ENCODE data around the gene TTC34.
"Not testable (repeated sequence)": the region's sequence is repeated elsewhere in the genome, so short reads cannot be mapped to it uniquely, and the experiment has no call there.

DNA sequence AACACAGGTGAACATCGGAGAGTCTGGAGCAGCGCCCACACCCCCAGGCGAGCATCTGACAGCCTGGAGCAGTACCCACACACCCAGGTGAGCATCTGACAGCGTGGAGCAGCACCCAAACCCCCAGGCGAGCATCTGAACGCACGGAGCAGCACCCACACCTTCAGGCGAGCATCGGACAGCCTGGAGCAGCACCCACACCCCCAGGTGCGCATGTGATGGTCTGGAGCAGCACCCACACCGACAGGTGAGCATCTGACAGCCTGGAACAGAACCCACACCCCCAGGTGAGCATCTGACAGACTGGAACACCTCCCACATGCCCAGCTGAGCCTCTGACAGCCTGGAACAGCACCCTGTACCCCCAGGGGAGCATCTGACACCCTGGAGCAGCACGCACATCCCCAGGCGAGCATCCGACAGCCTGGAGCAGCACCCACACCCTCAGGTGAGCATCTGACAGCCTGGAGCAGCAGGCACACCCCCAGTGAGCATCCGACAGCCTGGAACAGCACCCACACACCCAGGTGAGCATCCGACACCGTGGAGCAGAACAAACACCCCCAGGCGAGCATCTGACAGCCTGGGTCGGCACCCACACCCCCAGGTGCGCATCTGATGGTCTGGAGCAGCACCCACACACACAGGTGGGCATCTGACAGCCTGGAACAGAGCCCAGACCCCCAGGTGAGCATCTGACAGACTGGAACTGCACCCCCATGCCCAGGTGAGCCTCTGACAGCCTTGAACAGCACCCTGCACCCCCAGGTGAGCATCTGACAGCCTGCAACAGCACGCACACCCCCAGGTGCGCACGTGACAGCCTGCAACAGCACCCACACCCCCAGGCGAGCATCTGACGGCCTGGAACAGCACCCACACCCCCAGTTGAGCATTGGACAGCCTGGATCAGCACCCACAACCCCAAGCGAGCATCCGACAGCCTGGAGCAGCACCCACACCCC, 50.4 kb downstream of the TTC34 start:
- not testable (repeated sequence) for TF ChIP-seq REST (IDR thresholded peaks at IDR 0.05; ENCODE audit: low read depth, low read length); TBL1XR1 (IDR thresholded peaks at IDR 0.05; ENCODE audit: low read depth, low read length); YBX1 (IDR thresholded peaks at IDR 0.05); EGR1 (IDR thresholded peaks at IDR 0.05; ENCODE audit: borderline replicate concordance in 1 of 2, low read depth in 2 of 2, low read length in 2 of 2); ZZZ3 (IDR thresholded peaks at IDR 0.05; ENCODE audit: control insufficient read depth, insufficient read length, low read depth); MYC (IDR thresholded peaks at IDR 0.05; ENCODE audit: insufficient read depth, insufficient read length, insufficient replicate concordance, low read length, severe bottlenecking)
- TF ChIP-seq, protein P1, sequence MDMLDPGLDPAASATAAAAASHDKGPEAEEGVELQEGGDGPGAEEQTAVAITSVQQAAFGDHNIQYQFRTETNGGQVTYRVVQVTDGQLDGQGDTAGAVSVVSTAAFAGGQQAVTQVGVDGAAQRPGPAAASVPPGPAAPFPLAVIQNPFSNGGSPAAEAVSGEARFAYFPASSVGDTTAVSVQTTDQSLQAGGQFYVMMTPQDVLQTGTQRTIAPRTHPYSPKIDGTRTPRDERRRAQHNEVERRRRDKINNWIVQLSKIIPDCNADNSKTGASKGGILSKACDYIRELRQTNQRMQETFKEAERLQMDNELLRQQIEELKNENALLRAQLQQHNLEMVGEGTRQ (IDR thresholded peaks at IDR 0.05; ENCODE audit: borderline replicate concordance, low read depth, low read length) = not testable (repeated sequence)
- TF ChIP-seq, protein P2, sequence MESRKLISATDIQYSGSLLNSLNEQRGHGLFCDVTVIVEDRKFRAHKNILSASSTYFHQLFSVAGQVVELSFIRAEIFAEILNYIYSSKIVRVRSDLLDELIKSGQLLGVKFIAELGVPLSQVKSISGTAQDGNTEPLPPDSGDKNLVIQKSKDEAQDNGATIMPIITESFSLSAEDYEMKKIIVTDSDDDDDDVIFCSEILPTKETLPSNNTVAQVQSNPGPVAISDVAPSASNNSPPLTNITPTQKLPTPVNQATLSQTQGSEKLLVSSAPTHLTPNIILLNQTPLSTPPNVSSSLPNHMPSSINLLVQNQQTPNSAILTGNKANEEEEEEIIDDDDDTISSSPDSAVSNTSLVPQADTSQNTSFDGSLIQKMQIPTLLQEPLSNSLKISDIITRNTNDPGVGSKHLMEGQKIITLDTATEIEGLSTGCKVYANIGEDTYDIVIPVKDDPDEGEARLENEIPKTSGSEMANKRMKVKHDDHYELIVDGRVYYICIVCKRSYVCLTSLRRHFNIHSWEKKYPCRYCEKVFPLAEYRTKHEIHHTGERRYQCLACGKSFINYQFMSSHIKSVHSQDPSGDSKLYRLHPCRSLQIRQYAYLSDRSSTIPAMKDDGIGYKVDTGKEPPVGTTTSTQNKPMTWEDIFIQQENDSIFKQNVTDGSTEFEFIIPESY (IDR thresholded peaks at IDR 0.05) = not testable (repeated sequence)
- TF ChIP-seq, protein P3, sequence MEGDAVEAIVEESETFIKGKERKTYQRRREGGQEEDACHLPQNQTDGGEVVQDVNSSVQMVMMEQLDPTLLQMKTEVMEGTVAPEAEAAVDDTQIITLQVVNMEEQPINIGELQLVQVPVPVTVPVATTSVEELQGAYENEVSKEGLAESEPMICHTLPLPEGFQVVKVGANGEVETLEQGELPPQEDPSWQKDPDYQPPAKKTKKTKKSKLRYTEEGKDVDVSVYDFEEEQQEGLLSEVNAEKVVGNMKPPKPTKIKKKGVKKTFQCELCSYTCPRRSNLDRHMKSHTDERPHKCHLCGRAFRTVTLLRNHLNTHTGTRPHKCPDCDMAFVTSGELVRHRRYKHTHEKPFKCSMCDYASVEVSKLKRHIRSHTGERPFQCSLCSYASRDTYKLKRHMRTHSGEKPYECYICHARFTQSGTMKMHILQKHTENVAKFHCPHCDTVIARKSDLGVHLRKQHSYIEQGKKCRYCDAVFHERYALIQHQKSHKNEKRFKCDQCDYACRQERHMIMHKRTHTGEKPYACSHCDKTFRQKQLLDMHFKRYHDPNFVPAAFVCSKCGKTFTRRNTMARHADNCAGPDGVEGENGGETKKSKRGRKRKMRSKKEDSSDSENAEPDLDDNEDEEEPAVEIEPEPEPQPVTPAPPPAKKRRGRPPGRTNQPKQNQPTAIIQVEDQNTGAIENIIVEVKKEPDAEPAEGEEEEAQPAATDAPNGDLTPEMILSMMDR (IDR thresholded peaks at IDR 0.05 in 2 of 3, conservative IDR thresholded peaks at IDR 0.05 in 1 of 3; ENCODE audit: control insufficient read depth in 2 of 3, extremely low read depth in 1 of 3, insufficient read depth in 1 of 3, low read depth in 3 of 3, low read length in 3 of 3) = not testable (repeated sequence)

Data from GM12878 (cell line).